ENCODE measurements around the gene REPS2.

- no peak for TF ChIP-seq CTCF (IDR thresholded peaks at IDR 0.05)
- TF ChIP-seq POLR2AphosphoS5 (IDR thresholded peaks at IDR 0.05; ENCODE audit: low read depth, low read length): no peak
Measured at GRCh38 chrX:17065100-17065499, 118.6 kb downstream of the REPS2 start.

Measured in Panc1 (cell line).